Panc1 (cell line): ENCODE measurements around the gene ZNF76. TPM values are rescaled to one million over a fixed set of nuclear protein-coding genes. Genes with fewer than 3 reads are reported as not detected.

Experiments
- ATAC-seq: fragments of 200-7000 bp; cut with Tn5 transposase; 2 replicates; pipeline ENCODE4 v1.9.1; 2020; ENCODE audit warnings: mild to moderate bottlenecking, moderate library complexity
- BruUV-seq: library from RNA; stranded (reverse); fragments of 400-500 nt; replicated peaks from 2 replicates; lab custom pipeline; 2021; lab: Mats Ljungman, UMichigan
- CTCF ChIA-PET: fragments of 300-600 bp; sonication (Branson Sonifier 250); formaldehyde crosslinking; loops from one replicate; lab custom pipeline; 2022; ENCODE audit warnings: antibody characterized with exemption; lab: Charles Lee
- POLR2A ChIA-PET: fragments of 300-600 bp; sonication (Branson Sonifier 250); formaldehyde crosslinking; loops from one replicate; lab custom pipeline; 2022; ENCODE audit warnings: antibody characterized with exemption; lab: Charles Lee
- DNase-seq: peaks from one replicate; pipeline ENCODE4 v3.0.0-alpha.2; 2010; ENCODE audit warnings: low read depth, low spot score
- H3K27ac ChIP-seq: 2 replicates; pipeline ENCODE4 v1.5.1; 2011; ENCODE audit warnings: mild to moderate bottlenecking, low read length, inconsistent platforms
- H3K27me3 ChIP-seq: fragments of 200-500 bp; sonication (Bioruptor generic); 2 replicates; pipeline ENCODE4 v1.6.0; 2014; ENCODE audit warnings: low read length, inconsistent platforms; ENCODE audit not compliant: control insufficient read depth, insufficient read depth
- H3K36me3 ChIP-seq: fragments of 200-500 bp; sonication (Bioruptor generic); 2 replicates; pipeline ENCODE4 v1.5.1; 2014; ENCODE audit warnings: inconsistent platforms, mild to moderate bottlenecking, low read length, moderate library complexity; ENCODE audit not compliant: control insufficient read depth, insufficient read depth
- H3K4me1 ChIP-seq: 2 replicates; pipeline ENCODE4 v1.5.1; 2011; ENCODE audit warnings: inconsistent platforms, mild to moderate bottlenecking, low read length, moderate library complexity; ENCODE audit not compliant: control insufficient read depth, insufficient read depth
- H3K4me3 ChIP-seq, 2 experiments: 2 replicates each; pipeline ENCODE4 v1.5.1; 2011 to 2012; ENCODE audit warnings: low read depth in 2 of 2, low read length in 2 of 2, mild to moderate bottlenecking in 2 of 2, inconsistent platforms in 1 of 2, moderate library complexity in 1 of 2
- H3K9me3 ChIP-seq: fragments of 200-500 bp; sonication (Bioruptor generic); 2 replicates; pipeline ENCODE4 v1.5.1; 2014; ENCODE audit warnings: low read depth, mild to moderate bottlenecking, inconsistent platforms, low read length, moderate library complexity; ENCODE audit not compliant: control insufficient read depth, insufficient read depth
- POLR2AphosphoS5 ChIP-seq: IDR thresholded peaks from 2 replicates; pipeline ENCODE4 v1.6.1; 2012; ENCODE audit warnings: mild to moderate bottlenecking, low read depth, low read length, moderate library complexity
- SIN3A ChIP-seq: IDR thresholded peaks from 2 replicates; pipeline ENCODE4 v1.6.1; 2012; ENCODE audit warnings: low read depth, mild to moderate bottlenecking, low read length, moderate library complexity, borderline replicate concordance; ENCODE audit not compliant: insufficient read depth
- TCF7L2 ChIP-seq: IDR thresholded peaks from 2 replicates; pipeline ENCODE4 v1.6.1; 2011; ENCODE audit warnings: mild to moderate bottlenecking, low read depth, low read length, inconsistent platforms
- in situ Hi-C: cut with HindIII; loops from 2 replicates; pipeline ENCODE4 v1.10.0; 2016; ENCODE audit warnings: low sequenced_read_pairs, low pct_unique_long_range_greater_than_20kb
- intact Hi-C: fragments of 100-400 bp; cut with micrococcal nuclease; formaldehyde crosslinking; loops from one replicate; pipeline ENCODE4 v1.10.0; 2022; ENCODE audit not compliant: unreplicated experiment
- total RNA-seq: library from RNA; stranded (reverse); gene quantifications from one replicate; pipeline ENCODE4 v1.2.1, GENCODE V29; 2021; ENCODE audit not compliant: unreplicated experiment
- TF ChIP-seq, protein P1 (sequence below), 2 experiments: IDR thresholded peaks; 2 replicates each; pipeline ENCODE4 v1.6.1; 2011 to 2012; ENCODE audit warnings: low read depth in 2 of 2, control low read depth in 1 of 2, low read length in 1 of 2, mild to moderate bottlenecking in 1 of 2, moderate library complexity in 1 of 2; ENCODE audit not compliant: insufficient read depth in 1 of 2
- TF ChIP-seq, protein P2 (sequence below): fragments of 450-650 bp; IDR thresholded peaks from 2 replicates; pipeline ENCODE4 v1.5.1; 2017; ENCODE audit warnings: mild to moderate bottlenecking

Gene ZNF76
- total RNA-seq, 1 experiment from 2014 or later, result 41.5 TPM

DNA sequence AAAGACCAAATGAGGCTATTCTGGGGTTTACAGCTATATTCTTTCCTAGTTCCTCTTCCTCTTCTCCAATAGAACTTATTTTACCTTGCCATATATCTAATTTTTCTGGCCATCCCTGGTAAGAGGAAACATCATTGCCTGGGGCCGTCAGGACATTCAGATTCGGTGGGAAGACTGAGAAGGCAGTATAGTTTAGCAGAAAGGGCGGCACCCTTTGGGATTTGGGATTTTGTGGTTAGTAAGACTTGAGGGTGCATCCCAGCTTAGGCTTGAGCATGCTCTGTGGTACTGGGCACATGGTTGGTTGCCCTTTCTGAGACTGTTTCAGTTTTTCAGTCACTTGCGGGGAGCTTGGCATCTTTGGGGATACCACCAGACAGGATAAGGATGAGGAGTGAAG, 24.6 kb upstream of the ZNF76 start:
- ATAC-seq (no peak), DNase-seq (no peak)
- POLR2A ChIA-PET, result no interaction called here
- H3K27ac ChIP-seq, result no peak overlapping the region
- CTCF ChIA-PET, result interaction anchor here (1.1 kb wide), 1 partner anchor 29 kb away, joined by 3 read pairs; no protein-coding TSS in a partner anchor
- intact Hi-C loops (no loop called here), in situ Hi-C loops (no loop called here)
- no peaks in the 10 kb centered on the region for H3K27me3 ChIP-seq
- no TSS peak for BruUV-seq
- H3K4me1 ChIP-seq, result peaks cover 2% of the 10 kb centered on the region; the same call in 1 of the 2 replicates
- no peak overlapping the region for H3K4me3 ChIP-seq
- no peaks in the 10 kb centered on the region for H3K36me3 ChIP-seq
- no peaks in the 10 kb centered on the region; the same call in 1 of the 2 replicates for H3K9me3 ChIP-seq
- TF ChIP-seq, protein P1, sequence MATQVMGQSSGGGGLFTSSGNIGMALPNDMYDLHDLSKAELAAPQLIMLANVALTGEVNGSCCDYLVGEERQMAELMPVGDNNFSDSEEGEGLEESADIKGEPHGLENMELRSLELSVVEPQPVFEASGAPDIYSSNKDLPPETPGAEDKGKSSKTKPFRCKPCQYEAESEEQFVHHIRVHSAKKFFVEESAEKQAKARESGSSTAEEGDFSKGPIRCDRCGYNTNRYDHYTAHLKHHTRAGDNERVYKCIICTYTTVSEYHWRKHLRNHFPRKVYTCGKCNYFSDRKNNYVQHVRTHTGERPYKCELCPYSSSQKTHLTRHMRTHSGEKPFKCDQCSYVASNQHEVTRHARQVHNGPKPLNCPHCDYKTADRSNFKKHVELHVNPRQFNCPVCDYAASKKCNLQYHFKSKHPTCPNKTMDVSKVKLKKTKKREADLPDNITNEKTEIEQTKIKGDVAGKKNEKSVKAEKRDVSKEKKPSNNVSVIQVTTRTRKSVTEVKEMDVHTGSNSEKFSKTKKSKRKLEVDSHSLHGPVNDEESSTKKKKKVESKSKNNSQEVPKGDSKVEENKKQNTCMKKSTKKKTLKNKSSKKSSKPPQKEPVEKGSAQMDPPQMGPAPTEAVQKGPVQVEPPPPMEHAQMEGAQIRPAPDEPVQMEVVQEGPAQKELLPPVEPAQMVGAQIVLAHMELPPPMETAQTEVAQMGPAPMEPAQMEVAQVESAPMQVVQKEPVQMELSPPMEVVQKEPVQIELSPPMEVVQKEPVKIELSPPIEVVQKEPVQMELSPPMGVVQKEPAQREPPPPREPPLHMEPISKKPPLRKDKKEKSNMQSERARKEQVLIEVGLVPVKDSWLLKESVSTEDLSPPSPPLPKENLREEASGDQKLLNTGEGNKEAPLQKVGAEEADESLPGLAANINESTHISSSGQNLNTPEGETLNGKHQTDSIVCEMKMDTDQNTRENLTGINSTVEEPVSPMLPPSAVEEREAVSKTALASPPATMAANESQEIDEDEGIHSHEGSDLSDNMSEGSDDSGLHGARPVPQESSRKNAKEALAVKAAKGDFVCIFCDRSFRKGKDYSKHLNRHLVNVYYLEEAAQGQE (IDR thresholded peaks at IDR 0.05; ENCODE audit: insufficient read depth in 1 of 2, low read depth in 2 of 2, low read length in 1 of 2), result no peak
- TF ChIP-seq SIN3A (no peak), TCF7L2 (no peak), POLR2AphosphoS5 (no peak)
- TF ChIP-seq, protein P2, sequence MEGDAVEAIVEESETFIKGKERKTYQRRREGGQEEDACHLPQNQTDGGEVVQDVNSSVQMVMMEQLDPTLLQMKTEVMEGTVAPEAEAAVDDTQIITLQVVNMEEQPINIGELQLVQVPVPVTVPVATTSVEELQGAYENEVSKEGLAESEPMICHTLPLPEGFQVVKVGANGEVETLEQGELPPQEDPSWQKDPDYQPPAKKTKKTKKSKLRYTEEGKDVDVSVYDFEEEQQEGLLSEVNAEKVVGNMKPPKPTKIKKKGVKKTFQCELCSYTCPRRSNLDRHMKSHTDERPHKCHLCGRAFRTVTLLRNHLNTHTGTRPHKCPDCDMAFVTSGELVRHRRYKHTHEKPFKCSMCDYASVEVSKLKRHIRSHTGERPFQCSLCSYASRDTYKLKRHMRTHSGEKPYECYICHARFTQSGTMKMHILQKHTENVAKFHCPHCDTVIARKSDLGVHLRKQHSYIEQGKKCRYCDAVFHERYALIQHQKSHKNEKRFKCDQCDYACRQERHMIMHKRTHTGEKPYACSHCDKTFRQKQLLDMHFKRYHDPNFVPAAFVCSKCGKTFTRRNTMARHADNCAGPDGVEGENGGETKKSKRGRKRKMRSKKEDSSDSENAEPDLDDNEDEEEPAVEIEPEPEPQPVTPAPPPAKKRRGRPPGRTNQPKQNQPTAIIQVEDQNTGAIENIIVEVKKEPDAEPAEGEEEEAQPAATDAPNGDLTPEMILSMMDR, result no peak

DNA sequence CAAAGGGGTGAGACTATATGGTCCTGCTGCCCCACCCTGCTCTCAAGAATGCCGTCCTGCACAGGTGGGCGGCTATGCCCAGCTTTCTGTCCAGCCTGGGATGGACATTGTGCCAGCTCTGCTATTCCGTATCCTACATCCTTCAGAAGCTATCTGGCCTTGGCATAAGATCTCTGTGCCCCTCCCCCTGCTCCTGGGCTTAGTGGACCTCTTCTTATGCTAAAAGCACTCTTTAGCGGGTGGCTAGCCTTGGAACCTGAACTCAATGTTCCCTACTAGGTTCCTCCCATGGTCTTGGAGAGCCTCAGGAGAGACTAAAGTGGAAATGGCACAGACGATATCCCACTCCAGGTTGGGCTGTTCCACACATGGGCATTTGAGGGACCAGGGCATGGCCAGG, 23.3 kb upstream of the ZNF76 start:
- ATAC-seq, result no peak
- no peak overlapping the region for H3K27ac ChIP-seq
- in situ Hi-C loops, result no loop called here
- POLR2A ChIA-PET, result no interaction called here
- no peaks in the 10 kb centered on the region; the same call in 1 of the 2 replicates for H3K9me3 ChIP-seq
- intact Hi-C loops, result no loop called here
- H3K4me3 ChIP-seq, result no peak overlapping the region
- CTCF ChIA-PET, result no interaction called here
- H3K27me3 ChIP-seq, result no peaks in the 10 kb centered on the region
- TF ChIP-seq, protein P1 (IDR thresholded peaks at IDR 0.05; ENCODE audit: insufficient read depth in 1 of 2, low read depth in 2 of 2, low read length in 1 of 2), result no peak
- TF ChIP-seq, protein P2, result no peak
- TF ChIP-seq SIN3A (no peak), POLR2AphosphoS5 (no peak), TCF7L2 (no peak)
- H3K36me3 ChIP-seq, result no peaks in the 10 kb centered on the region
- no TSS peak for BruUV-seq
- peaks cover 2% of the 10 kb centered on the region; the same call in 1 of the 2 replicates for H3K4me1 ChIP-seq
- no peak for DNase-seq
